ENCODE measurements around the gene NABP2.
A peak's percentile ranks its signal among the peaks of the same experiment; 100 is the strongest.
"Not testable (repeated sequence)": the region's sequence is repeated elsewhere in the genome, so short reads cannot be mapped to it uniquely, and the experiment has no call there.

NABP2 gene

DNA sequence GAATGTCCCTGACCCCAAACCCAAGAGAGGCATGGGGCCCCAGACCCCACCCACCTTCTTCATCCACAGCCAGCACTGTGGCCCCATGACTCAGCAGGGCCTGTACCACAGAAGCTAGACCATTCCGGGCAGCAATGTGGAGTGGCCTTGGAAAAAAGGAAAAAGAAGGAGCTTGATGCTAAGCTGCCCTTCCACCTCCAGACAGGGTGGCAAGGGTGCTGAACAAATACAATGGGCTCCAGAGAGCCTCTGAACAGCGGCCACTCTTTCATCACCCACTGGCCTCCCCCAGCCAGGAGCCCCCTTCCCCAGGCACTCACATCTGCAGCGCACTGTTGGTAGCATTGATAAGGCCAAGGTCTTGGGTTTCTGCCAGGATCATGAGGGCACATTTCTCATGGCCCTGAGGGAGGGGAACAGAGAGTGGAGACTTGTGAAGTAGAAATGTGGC, 19.6 kb downstream of the NABP2 start:
- no peak for DNase-seq (ENCODE audit: low read depth in 2 of 2, low spot score in 1 of 2)

DNA sequence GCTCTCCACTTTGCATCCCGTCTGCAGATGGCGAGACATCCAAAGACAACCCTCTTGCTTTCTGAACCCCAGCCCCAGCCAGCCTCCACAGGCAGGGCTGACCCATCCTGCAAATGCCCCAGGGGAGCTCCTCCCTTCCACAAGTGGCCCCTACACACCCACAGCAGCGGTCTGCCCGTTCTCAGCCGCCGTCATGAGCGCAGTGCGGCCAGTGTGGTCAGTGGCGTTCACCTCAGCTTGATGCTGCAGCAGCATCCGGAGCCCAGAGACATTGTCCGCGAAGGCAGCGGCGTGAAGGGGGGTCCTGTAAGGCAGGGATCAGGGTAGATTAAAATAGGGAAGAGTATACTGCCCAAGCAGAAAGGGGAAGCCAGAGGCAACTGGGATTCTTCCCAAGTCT, 20.4 kb downstream of the NABP2 start:
- no peak for DNase-seq (ENCODE audit: low read depth in 2 of 2, low spot score in 1 of 2)

- DNase-seq (ENCODE audit: low read depth in 2 of 2, low spot score in 1 of 2), result no peak
Measured at GRCh38 chr12:56247923-56248322, 23.8 kb downstream of the NABP2 start.

DNA sequence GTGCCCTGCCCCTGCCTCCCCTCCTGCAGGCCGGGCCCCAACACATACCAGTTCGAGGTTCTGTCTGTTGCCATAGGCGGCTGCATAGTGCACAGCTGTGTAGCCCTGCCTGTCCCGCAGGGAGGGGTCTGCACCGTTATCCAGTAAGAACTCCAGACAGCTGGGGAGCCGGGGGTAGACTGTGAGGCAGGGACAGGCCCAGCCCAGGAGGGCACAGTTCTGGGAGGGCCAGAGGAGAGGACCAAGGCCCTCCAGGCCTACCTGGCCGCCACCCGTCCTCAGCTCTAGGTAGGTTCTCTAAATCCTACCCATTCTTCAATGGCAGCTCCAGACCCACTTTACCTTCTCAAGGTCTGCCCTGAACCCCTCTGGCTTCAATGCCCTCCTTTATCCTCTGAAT, 24.6 kb downstream of the NABP2 start:
- no peak for DNase-seq (ENCODE audit: low read depth in 2 of 2, low spot score in 1 of 2)

DNA sequence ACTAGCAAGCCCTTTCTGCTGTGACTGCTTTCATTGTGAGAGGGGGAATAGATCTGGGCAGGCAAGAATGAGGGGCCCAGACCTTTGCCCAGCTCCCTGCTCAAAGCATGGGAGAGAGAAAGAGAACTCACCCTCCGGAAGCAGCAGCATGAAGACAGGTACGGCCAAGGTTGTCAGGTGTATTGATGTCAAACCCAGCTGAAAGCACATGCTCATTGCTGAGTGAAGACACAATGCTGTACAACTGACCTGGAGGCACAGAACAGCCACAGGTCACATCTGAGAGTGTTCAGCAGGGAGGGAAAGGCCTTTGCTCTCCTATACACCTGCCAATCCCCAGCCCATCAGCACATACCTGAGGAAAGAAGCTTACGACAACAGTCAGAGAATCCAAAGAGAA, 28.5 kb downstream of the NABP2 start:
- DNase-seq (ENCODE audit: low read depth in 2 of 2, low spot score in 1 of 2), result no peak

DNA sequence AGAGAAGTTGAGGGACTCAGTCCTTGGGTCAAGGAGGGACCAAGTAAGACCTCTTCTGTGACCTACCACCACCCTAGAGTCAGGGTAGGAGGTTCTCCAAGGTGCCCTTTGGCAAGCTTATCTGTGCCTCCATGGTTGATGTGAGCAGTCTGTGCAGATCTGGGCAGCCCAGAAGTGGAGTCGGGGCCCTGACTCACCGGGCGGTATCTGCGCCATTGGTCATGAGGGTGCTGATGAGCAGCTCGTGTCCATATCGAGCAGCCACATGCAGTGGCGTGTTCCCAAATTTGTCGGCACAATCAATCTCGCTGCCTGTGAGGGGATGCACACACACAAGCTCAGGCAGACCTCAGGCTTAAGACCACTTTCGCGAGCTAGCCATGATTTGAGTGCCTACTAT, 28.9 kb downstream of the NABP2 start:
- DNase-seq (ENCODE audit: low read depth in 2 of 2, low spot score in 1 of 2), result no peak

GRCh38 chr12:56255671-56256070, 31.5 kb downstream of the NABP2 start:
- DNase-seq (ENCODE audit: low read depth in 2 of 2, low spot score in 1 of 2), result no peak

DNA sequence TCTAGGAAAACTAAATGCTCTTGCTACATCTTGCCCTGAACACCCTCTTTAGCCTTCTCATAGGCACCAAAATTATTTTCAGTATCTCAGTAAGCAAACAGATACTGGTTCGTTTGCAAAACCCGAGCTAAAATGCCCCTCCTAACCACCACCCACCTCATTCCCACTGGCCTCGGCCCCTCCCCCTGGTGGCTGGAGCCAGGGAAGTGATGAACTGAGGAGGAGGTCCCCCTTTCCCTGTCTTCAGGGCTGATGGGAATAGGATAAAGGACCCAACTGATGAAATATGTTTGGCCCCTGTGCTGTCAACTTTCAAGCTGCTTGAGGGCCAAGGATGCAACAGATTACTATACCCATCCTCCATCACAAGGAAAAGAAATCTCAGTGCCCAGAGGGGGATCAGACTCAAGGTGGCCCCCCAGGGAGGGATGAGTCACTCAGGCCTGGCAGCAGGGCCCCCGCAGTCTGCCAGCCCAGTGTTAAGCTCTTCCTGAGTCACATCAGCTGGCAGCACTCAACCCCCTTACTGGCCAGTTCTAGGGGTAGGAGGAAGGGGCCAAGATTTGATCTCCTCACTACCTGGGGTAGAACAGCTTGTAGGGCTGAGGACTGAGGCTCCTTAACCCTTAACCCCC, 32.3 kb downstream of the NABP2 start:
- DNase-seq (ENCODE audit: low read depth in 2 of 2, low spot score in 1 of 2), result no peak

DNA sequence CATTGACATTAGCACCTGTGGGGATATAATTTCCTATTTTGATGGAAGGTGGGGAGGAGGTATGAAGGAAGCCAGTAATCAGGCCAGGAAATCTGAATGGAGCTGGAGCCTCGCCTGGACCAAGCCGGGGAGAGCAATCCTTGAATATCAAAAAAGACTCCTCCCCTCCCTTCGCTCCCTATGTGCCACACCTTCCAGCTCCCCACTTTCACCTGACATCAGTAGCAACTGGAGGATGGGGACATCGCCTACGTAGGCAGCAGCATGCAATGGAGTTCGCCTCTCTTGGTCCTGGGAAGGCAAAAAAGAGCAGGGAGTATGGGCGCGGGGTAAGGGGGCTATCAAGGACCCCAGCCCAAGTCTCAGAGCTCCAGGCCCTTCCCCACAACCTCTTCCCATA, 32.9 kb downstream of the NABP2 start:
- no peak for DNase-seq (ENCODE audit: low read depth in 2 of 2, low spot score in 1 of 2)

- DNase-seq (ENCODE audit: low read depth in 2 of 2, low spot score in 1 of 2), result no peak
Measured at GRCh38 chr12:56257491-56258067, 33.4 kb downstream of the NABP2 start.

- DNase-seq (ENCODE audit: low read depth in 2 of 2, low spot score in 1 of 2), result peak; percentile 56 to 63
Measured at GRCh38 chr12:56258068-56258819, 34.1 kb downstream of the NABP2 start, which contains the start of gene ANKRD52. ANKRD52 (minus strand) TSS chr12:56258384; CDS start chr12:56258269, 115 bp downstream.

- no peak for DNase-seq (ENCODE audit: low read depth in 2 of 2, low spot score in 1 of 2)
Measured at GRCh38 chr12:56258820-56259183, 34.7 kb downstream of the NABP2 start.

DNA sequence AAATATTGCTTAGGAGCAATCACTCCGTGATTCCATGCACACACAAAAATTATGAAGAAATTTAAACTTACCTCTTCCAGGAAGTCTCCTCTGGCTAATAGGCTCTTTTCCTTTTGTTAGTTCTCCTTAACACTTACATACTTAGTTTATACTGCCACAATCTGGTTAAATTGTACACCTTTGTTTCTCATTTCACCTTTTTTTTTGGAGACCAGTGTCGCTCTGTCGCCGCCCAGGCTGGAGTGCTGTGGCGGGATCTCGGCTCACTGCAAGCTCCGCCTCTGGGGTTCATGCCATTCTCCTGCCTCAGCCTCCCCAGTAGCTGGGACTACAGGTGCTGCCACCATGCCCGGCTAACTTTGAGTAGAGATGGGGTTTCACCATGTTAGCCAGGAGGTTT, 36.2 kb downstream of the NABP2 start:
- DNase-seq (ENCODE audit: low read depth in 2 of 2, low spot score in 1 of 2), result no peak

DNA sequence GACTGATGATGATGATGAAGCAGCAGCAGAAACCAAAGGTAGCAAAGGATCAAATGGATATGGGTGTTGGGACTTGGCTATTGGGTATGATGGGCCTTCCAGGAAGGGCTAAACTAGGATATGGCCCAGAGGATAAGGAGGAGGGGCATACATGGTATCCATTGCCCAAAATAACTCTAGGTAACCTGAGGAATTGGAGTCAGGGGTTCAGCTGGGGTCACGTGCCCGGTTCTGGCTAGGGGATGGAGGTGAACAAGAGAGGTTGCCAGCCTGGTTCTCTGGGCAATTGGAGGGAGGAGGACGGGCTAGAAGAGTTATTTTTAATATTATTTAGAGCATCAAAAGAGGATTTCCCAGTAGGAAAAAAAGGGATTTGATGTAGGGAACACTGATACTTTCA, 36.8 kb downstream of the NABP2 start:
- no peak for DNase-seq (ENCODE audit: low read depth in 2 of 2, low spot score in 1 of 2)

DNA sequence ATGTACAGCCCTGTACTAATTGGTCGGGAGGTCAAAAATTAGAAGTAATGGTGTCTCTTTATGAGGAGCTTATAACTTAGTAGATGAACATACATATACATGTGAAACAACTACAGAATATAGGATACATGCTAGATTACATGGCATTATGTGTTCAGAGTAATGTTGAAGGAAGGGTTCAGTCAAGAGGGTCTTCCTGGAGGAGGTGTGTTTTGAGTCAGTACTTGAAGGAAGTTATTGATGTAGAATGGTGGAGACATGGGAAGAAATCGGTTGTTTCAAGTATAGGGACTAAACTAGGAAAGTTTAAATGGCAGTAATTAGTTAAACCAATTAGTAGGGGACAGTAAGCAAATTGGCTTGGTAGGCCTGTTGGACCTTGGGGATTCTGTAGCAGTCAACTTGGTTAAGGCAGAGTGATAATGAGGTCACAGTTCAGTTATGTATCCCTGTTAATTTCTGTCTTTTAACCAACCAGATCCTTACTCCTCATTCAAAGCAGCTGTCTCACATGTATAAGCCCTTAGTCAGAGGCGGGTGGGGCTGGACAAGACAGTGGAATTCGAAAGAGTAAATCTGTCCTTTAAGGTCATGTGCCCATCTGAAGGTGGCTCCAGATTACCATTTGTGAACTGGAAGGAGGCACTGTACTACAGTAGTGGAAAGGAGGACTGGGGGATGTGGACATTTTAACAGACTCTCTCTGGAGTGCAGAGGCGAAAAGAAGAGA, 37.5 kb downstream of the NABP2 start:
- DNase-seq (ENCODE audit: low read depth in 2 of 2, low spot score in 1 of 2), result no peak

- DNase-seq (ENCODE audit: low read depth in 2 of 2, low spot score in 1 of 2), result not testable (repeated sequence)
Measured at GRCh38 chr12:56262955-56263354, 38.8 kb downstream of the NABP2 start.

- DNase-seq (ENCODE audit: low read depth in 2 of 2, low spot score in 1 of 2), result not testable (repeated sequence)
Measured at GRCh38 chr12:56266068-56266692, 42.0 kb downstream of the NABP2 start.

DNA sequence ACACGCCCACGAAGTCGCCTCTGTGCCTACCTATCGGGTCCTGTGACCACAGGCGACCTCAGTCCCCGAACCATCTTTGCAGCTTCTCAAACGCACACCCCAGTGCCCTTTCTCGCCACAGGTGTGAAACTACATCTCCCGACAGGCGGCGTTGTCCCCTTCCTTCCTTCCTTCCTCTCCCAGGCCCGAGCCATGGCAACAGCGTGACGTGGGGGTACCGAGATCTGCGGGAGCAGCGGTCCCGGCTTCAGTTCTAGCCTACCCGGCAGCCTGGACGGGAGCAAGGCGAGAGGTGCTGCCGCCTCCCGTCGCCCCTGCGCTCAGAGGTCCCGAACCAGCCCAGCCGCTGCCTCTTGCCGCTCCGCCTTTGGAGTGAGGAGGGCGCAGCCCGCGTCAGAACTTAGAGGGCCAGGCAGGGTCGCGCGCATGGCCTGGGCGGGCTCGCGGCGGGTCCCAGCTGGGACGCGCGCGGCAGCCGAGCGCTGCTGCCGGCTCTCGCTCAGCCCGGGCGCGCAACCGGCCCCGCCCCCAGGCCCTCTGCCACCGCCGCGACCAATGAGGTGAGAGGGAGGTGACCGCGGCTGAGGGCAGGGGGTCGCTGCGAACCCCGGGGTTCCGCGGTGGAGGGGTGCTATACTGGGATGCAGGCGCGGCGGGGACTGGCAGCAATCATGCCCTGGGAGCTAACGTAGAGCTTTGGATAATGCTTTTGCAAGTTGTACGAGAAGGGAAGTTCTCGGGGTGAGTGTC, 42.7 kb downstream of the NABP2 start, which contains the start of gene COQ10A:
Gene COQ10A (plus strand): TSS at position 250 of the 750 bp plus-strand sequence. CDS start 177 bp downstream, at position 427.
- DNase-seq (ENCODE audit: low read depth in 2 of 2, low spot score in 1 of 2), result peak; percentile 66 to 81

DNA sequence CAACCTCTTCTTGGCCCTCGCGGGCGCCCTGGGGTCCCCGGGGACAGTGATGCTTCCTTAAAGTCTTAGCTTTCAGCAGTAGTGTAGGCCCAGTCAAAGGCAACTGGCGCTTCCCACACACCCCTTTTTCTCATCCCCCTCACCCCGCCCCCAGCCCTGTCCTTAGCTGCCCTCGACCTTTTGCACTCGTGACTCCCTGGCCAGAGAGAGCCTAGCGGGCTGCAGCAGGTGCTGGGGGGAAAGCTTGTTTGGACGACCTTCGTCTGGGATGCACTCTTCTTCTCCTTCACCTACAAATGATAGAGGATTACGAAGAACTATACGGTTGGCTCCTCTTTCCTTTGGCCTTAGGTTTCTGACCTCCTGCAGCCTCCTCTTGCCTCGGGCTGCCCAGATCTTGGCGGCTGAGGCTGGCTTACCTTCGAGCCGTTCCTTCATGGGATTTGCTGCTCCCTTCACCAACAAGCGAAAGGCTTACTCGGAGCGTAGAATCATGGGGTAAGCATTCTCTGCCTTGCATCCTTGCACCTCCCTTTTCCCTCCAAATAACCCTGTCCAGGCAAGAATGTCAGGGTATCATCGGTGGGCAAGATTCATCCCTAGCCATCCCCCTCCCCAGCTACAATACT, 43.4 kb downstream of the NABP2 start:
- DNase-seq (ENCODE audit: low read depth in 2 of 2, low spot score in 1 of 2), result no peak

DNA sequence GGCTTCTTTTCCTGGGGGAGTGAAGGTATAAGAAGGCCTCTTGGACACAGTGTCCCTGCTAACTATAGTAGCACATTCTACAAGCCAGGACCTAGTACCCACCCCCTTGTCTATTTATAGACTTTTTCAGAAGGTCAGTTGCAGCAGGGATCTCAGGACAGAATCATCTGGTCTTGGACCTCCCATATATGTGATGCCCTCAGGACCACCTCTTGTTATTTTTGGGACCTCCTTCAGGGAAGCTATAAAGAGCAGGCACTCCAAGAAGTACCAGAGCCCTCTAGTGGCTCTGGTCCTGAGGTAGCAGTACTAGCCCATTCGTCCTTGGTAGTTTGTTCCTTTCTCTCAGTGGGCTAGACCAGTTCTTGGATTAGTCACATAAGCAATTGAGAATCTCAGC, 46.9 kb downstream of the NABP2 start:
- no peak for DNase-seq (ENCODE audit: low read depth in 2 of 2, low spot score in 1 of 2)
